CD4-positive, alpha-beta T cell treated with Interleukin-6 at 100 ng/mL for 8 hours (primary cell): ENCODE measurements around the gene DNMT1.
"Not testable (repeated sequence)": the region's sequence is repeated elsewhere in the genome, so short reads cannot be mapped to it uniquely, and the experiment has no call there.

ENCODE experiments used
- DNase-seq: peaks from one replicate; pipeline ENCODE4 v3.0.0-alpha.2; 2020; ENCODE audit warnings: mixed read lengths, low spot score

Gene DNMT1

DNA sequence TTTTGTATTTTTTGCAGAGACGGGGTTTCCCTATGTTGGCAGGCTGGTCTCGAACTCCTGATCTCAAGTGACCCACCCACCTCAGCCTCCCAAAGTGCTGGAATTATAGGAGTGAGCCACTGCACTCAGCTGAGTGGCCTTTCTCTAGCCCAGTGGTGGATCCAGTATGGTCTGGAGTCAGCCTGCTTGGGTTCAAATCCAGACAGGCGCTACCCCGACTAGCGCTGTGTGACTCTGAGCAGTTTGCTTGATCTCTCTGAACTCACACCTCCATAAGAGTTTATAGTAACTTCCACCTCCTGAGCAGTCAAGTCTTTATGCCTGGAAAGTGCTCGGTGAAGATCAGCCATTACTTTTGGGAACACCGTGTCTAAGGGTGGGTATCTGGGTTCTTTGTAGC is 25.9 kb upstream of the DNMT1 start:
- DNase-seq: no peak

GRCh38 chr19:10219678-10220077 is 24.9 kb upstream of the DNMT1 start:
- peak; percentile 43 for DNase-seq

DNA sequence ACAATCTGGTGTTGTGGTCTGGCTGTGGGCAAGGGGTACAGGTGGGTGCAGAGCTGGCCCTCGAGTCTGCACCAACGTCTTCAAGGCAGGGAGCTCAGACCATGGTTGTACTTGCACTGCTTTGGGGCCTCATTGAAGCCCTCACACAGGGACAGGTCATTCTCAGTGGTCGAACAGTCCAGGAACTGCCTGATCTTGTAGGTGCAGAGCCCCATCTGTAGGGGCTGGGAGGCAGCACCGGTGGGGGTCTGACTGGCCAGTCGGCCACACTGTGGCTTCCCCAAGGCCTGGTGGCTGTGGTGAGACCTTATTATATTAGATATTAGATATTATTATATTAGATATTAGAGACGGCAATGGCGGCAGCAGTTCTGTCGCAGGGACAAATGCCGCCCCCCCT is 22.3 kb upstream of the DNMT1 start:
- no peak for DNase-seq

DNA sequence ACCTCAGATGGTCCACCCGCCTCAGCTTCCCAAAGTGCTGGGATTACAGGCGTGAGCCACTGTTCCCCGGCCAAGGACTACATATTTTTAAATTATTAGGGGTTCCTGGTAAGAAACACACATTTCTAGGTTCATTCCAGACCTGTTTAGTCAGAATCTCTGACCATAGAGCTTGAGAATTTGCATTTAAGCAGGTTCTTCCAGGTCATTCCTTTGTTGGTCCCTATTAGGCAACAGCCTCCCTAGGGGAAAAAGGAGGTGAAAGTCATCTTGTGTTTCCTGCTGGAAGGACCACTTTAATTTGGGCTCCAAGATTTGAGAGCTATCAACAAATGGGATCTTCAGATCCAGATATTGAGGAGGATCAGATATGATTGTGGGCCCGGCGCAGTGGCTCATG is 20.0 kb upstream of the DNMT1 start:
- DNase-seq: no peak

DNA sequence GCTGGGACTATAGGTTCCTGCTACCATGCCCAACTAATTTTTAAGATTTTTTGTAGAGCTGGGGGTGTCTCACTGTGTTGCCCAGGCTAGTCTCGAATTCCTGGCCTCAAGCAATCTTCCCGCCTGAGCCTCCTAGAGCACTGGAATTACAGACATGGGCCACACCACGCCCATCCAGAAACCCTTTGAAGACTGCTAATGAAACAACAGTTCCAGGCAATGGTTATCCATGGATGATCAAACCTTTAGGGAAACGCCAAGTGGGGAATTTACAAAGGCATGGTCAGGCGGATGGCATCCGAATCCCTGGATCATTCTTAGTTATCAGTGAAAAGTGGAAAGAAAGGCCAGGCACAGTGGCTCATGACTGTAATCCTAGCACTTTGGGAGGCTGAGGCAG is 16.9 kb upstream of the DNMT1 start:
- DNase-seq: no peak

GRCh38 chr19:10211061-10211460 is 16.3 kb upstream of the DNMT1 start:
- no peak for DNase-seq

DNA sequence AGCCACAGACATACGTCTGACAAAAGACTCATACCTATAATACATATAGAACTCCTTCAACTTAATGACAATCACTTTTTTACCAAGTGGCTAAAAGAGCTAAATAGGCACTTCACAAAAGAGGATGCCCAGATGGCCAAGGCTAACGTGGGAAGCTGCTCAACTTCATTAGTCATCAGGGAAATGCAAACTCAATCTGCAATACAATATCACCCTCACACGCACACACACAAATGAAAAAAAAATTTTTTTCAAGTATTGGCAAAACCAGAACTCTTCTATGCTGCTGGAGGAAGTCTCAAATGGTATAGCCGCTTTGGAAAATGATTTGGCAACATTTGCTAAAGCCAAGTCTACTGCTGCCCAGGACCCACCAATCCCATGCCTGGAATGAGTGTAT is 14.6 kb upstream of the DNMT1 start:
- no peak for DNase-seq

GRCh38 chr19:10207026-10207425 is 12.3 kb upstream of the DNMT1 start:
- DNase-seq: no peak

DNA sequence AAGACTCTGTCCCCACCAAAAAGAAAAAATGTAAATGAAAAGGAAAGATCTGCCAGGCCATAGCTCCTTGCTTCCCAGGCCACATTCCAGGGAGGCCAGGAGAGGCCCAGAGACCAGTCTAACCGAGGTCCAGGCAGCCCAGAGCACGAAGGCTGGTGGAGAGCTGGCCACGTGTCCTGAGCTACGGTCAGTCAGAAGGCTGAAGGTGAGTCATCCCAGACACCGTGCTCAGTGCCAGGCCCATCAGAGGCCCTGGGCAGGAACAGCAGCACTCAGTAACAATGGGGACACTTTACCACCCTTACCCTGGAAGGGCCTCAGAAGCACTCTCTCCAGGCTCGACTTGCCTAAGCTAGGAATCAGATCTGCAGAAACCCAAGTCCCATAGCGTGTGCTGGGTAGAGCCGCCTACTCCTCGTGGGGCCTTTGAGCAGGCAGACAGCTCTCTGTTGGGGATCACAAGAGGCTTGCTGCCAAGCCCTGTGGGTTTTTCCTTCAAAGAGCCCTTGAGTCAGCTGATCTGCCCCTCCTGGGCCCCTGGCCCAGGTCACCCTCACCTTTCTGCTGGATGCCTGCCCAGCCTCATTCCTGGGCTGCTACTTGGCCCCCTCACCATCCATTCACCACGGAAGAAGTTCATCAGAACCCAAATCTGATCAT is 11.6 kb upstream of the DNMT1 start:
- no peak for DNase-seq

DNA sequence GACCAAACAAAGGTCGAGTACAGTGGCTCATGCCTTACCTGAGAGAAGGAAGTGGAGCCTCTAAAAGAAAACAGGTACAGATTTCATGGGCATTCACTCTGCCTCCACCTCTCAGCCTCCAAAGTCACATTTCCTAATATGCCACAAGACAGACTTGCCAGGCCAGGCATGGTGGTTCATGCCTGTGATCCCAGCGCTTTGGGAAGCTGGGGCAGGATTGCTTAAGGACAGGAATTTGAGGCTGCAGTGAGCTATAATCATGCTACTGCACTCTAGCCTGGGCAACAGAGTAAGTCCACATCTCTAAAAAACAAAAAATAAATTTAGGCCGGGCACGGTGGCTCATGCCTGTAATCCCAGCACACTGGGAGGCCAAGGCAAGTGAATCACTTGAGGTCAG is 10.9 kb upstream of the DNMT1 start:
- DNase-seq: no peak

DNA sequence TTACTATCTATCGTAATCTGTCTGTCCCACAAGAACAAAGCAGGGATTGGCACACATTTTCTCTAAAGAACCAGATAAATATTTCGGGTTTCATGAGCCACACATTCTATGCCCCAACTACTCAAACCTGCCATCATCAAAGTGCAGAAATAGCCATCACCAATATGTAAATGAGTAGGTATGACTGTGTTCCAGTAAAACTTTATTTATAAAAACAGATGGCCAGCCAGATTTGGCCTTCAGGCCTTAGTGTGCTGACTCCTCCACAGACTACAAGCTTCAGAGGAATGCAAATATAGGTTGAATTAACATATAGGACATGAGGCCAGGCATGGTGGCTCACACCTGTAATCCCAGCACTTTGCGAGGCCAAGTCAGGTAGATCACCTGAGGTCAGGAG is 8.9 kb upstream of the DNMT1 start:
- DNase-seq: no peak

DNA sequence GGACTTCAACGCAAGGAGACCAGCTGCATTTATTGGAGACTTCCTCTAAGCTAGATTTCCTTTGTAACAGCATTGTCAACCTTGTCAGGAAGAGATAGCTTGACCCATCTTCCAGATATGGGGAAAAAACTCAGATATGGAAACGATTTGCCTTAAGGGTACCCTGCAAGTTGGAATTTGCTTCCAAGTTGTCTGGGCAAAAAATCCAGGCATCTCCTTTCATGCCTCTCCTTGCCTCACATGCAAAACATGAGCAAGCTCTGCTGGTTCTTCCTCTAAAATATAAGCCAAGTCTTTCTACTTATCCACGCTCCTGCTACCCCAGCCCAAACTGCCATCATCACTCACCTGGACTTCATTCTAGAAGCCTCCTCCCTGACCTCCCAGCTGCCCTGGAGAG is 6.4 kb upstream of the DNMT1 start:
- no peak for DNase-seq

DNA sequence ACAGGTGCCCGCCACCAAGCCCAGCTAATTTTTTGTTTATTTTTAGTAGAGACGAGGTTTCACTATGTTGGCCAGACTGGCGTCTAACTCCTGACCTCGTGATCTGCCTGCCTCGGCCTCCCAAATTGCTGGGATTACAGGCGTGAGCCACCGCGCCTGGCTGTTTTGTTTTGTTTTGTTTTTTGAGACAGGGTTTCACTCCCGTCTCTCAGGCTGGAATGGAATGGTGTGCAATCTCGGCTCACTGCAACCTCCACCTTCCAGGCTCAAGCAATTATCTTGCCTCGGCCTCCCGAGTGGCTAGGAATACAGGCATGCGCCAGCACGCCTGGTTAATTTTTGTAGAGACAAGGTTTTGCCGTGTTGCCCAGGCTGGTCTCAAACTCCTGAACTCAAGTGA is 5.3 kb upstream of the DNMT1 start:
- DNase-seq: not testable (repeated sequence)

DNA sequence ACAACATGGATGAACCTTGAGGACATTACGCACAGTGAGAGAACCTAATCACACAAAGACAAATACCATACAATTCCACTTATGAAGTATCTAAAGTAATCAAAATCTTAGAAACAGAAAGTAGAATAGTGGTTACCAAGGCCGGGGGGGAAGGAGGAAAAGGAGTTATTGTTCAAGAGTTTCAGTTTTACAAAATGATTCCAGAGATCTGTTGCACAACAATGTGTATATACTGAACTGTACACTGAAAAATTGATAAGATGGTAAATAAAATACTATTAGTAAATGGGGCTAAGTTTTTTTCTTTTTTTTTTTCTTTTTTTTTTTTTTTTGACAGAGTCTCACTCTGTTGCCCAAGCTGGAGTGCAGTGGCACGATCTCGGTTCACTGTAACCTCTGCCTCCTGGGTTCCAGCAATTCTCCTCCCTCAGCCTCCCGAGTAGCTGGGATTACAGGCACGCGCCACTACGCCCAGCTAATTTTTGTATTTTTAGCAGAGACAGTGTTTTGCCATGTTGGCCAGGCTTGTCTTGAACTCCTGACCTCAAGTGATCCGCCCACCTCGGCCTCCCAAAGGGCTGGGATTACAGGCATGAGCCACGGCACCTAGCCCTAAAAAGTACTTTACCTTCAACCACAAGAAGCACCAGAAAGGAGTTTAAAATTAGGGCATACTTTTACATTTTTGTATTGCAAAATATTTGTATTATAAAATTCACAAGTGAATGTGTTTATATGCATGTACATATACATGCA is 4.3 kb upstream of the DNMT1 start:
- peak; percentile 12 for DNase-seq

DNA sequence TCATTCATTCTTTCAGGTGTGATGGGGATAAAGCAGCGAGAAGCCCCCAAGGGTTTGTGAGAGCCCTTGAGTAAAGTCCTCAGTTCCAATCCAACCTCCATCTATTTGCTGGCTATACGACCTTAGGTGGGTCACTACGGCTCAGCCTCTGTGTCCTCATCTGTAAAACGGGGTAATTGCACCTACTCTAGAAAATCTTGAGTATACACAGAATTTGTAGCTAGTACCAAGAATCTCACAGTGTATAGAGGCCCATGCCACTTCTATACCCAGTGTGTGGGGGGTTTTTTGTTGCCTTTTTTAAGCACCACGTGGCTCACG is 406 bp upstream of the DNMT1 start:
- DNase-seq: no peak

DNA sequence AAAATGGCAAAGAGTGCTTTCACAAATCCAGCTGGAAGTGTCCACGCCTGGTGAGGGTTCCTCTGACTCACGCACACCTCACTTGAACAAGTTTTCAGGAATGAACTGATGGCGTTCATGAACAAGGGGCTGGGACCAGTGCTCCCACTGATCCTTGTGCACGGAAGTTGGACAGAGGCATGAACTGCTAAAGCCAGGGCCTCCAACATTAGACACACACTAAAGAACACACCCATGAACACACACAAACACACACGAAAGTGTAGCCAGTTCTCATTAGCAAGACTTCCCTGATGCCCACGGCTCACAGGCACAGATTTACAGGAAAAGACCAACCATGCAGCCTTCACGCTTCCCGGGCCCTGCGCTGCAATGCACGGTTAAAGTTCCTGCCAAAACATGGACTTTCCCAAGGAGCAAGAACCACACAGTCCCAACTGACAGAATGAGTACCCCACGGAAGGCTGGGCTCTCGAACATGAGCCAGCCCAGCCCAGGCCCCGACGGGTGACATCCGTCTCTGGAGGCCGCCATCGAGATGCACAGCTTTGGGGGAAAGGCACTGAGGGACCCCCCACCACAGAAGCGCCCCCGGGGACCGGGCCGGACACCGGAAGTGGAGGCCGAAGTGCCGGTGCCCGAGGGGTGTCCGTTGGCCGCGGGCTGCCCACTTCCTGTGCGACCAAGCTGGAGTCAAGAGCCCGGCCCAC is 808 bp downstream of the DNMT1 start:
- peak; percentile 9 for DNase-seq

DNA sequence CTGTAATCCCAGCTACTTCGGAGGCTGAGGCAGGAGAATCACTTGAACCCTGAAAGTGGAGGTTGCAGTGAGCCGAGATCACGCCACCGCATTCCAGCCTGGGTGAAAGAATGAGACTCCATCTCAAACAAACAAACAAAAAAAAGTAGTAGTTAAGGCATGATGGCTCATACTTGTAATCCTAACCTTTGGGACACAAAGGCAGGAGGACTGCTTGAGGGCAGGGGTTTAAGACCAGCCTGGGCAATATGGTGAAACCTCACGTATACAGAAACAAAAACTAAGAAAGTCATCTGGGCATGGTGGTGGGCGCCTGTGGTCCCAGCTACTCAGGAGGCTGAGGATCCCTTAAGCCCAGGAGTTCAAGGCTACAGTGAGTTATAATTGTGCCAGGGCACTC is 1.8 kb downstream of the DNMT1 start:
- no peak for DNase-seq

- DNase-seq: no peak
Measured at GRCh38 chr19:10191347-10191746, 3.4 kb downstream of the DNMT1 start.

- no peak for DNase-seq
Measured at GRCh38 chr19:10190026-10190425, 4.7 kb downstream of the DNMT1 start.

DNA sequence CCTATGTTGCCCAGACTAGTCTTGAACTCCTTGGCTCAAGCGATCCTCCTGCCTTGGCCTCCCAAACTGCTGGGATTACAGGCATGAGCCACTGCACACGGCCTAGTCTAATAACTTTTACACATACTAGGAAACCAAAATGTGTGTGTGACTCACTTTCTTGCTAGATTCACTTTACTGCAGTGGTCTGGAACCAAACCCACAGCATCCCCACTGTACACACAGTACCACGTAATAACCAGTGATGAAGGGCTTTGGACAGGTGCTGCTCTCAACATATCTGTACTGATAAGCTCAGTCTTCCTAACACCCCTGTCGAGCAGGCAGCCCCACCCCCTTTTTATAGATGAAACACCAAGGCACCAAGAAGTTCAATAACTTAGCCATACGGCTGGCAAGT is 5.1 kb downstream of the DNMT1 start:
- no peak for DNase-seq

- DNase-seq: no peak
Measured at GRCh38 chr19:10187315-10187714, 7.4 kb downstream of the DNMT1 start.

GRCh38 chr19:10184636-10185035 is 10.1 kb downstream of the DNMT1 start:
- no peak for DNase-seq

GRCh38 chr19:10183926-10184325 is 10.8 kb downstream of the DNMT1 start:
- no peak for DNase-seq

- DNase-seq: no peak
Measured at GRCh38 chr19:10182847-10183246, 11.9 kb downstream of the DNMT1 start.
